WTC11 (cell line): ENCODE results near the gene KRTAP10-4. TPM values are rescaled to one million over a fixed set of nuclear protein-coding genes. Genes with fewer than 3 reads are reported as not detected.

ENCODE experiments used
- ATAC-seq: fragments of 200-7000 bp; cut with Tn5 transposase; 2 replicates; pipeline ENCODE4 v1.10.0; 2021; ENCODE audit warnings: mild to moderate bottlenecking, moderate library complexity
- CTCF ChIA-PET: fragments of 300-600 bp; sonication (Branson Sonifier 250); formaldehyde crosslinking; loops from one replicate; lab custom pipeline; 2021; ENCODE audit warnings: antibody characterized with exemption; lab: Charles Lee
- POLR2A ChIA-PET: fragments of 350-600 bp; sonication (Branson Sonifier 250); formaldehyde crosslinking; loops from one replicate; lab custom pipeline; 2021; ENCODE audit warnings: antibody characterized with exemption; lab: Charles Lee
- DNase-seq: peaks from one replicate; pipeline ENCODE4 v3.0.0; 2021; ENCODE audit warnings: low spot score
- H3K27ac Mint-ChIP-seq: 2 replicates; pipeline ENCODE4 v1.8.0; 2021; ENCODE audit warnings: mixed read lengths
- H3K27me3 Mint-ChIP-seq: 2 replicates; pipeline ENCODE4 v1.8.0; 2021; ENCODE audit warnings: low read depth, mild to moderate bottlenecking, moderate library complexity, mixed read lengths
- H3K36me3 Mint-ChIP-seq: 2 replicates; pipeline ENCODE4 v1.8.0; 2021; ENCODE audit warnings: mixed read lengths
- H3K4me1 Mint-ChIP-seq: 2 replicates; pipeline ENCODE4 v1.8.0; 2022; ENCODE audit warnings: mixed read lengths
- H3K4me3 Mint-ChIP-seq: 2 replicates; pipeline ENCODE4 v1.8.0; 2021; ENCODE audit warnings: mild to moderate bottlenecking, moderate library complexity, mixed read lengths
- H3K9me3 Mint-ChIP-seq: 2 replicates; pipeline ENCODE4 v1.8.0; 2021; ENCODE audit warnings: mixed read lengths
- ATF1 ChIP-seq: sonication (generic); formaldehyde crosslinking; IDR thresholded peaks from 2 replicates; pipeline ENCODE4 v1.8.1; 2023; ENCODE audit warnings: mild to moderate bottlenecking, moderate library complexity, missing genetic modification reagents
- CREB1 ChIP-seq: sonication (generic); formaldehyde crosslinking; IDR thresholded peaks from 2 replicates; pipeline ENCODE4 v1.8.0; 2023; ENCODE audit warnings: mild to moderate bottlenecking, missing genetic modification reagents
- EMX1 ChIP-seq: fragments of 250-450 bp; sonication (Bioruptor Pico); IDR thresholded peaks from 2 replicates; pipeline ENCODE4 v1.8.0; 2021; ENCODE audit warnings: mild to moderate bottlenecking
- FOXP1 ChIP-seq: sonication (generic); formaldehyde crosslinking; IDR thresholded peaks from 2 replicates; pipeline ENCODE4 v1.8.0; 2022; ENCODE audit warnings: missing genetic modification reagents, mild to moderate bottlenecking, moderate library complexity, borderline replicate concordance
- GRHL2 ChIP-seq: fragments of 250-450 bp; sonication (Bioruptor Pico); IDR thresholded peaks from 2 replicates; pipeline ENCODE4 v1.8.0; 2022; ENCODE audit warnings: mild to moderate bottlenecking, moderate library complexity; ENCODE audit not compliant: insufficient replicate concordance, severe bottlenecking
- JUN ChIP-seq: sonication (generic); formaldehyde crosslinking; IDR thresholded peaks from 2 replicates; pipeline ENCODE4 v1.8.0; 2023; ENCODE audit warnings: mild to moderate bottlenecking, missing genetic modification reagents
- KAT7 ChIP-seq: sonication (generic); formaldehyde crosslinking; IDR thresholded peaks from 2 replicates; pipeline ENCODE4 v1.8.1; 2023; ENCODE audit warnings: missing genetic modification reagents, mild to moderate bottlenecking, borderline replicate concordance
- NR2C2 ChIP-seq: sonication (generic); formaldehyde crosslinking; IDR thresholded peaks from 2 replicates; pipeline ENCODE4 v1.8.0; 2022; ENCODE audit warnings: mild to moderate bottlenecking, missing genetic modification reagents
- SOX15 ChIP-seq: fragments of 250-450 bp; sonication (Bioruptor Pico); IDR thresholded peaks from 2 replicates; pipeline ENCODE4 v1.9.0; 2021; ENCODE audit warnings: mild to moderate bottlenecking
- TCF7 ChIP-seq: sonication (generic); formaldehyde crosslinking; IDR thresholded peaks from 2 replicates; pipeline ENCODE4 v1.8.0; 2022; ENCODE audit warnings: mild to moderate bottlenecking, low read depth, missing genetic modification reagents, moderate library complexity
- TEAD4 ChIP-seq: sonication (generic); formaldehyde crosslinking; IDR thresholded peaks from 2 replicates; pipeline ENCODE4 v1.8.0; 2022; ENCODE audit warnings: mild to moderate bottlenecking, missing genetic modification reagents
- ZNF121 ChIP-seq: sonication (generic); formaldehyde crosslinking; IDR thresholded peaks from 2 replicates; pipeline ENCODE4 v1.8.0; 2023; ENCODE audit warnings: missing genetic modification reagents
- ZNF219 ChIP-seq: sonication (generic); formaldehyde crosslinking; IDR thresholded peaks from 2 replicates; pipeline ENCODE4 v1.8.0; 2023; ENCODE audit warnings: missing genetic modification reagents, mild to moderate bottlenecking, borderline replicate concordance
- ZNF423 ChIP-seq: fragments of 250-450 bp; sonication (Bioruptor Pico); IDR thresholded peaks from 2 replicates; pipeline ENCODE4 v2.1.2; 2022; ENCODE audit warnings: mild to moderate bottlenecking, moderate library complexity
- total RNA-seq: library from RNA; stranded (reverse); gene quantifications from 3 replicates; pipeline ENCODE4 v1.2.3, GENCODE V29; 2021
- TF ChIP-seq, protein P1 (sequence below): fragments of 250-450 bp; sonication (Bioruptor Pico); conservative IDR thresholded peaks from 2 replicates; pipeline ENCODE4 v1.9.0; 2021; ENCODE audit warnings: mild to moderate bottlenecking
- TF ChIP-seq, protein P2 (sequence below): fragments of 250-450 bp; sonication (Bioruptor Pico); IDR thresholded peaks from 2 replicates; pipeline ENCODE4 v1.9.0; 2021; ENCODE audit warnings: mild to moderate bottlenecking
- TF ChIP-seq, protein P3 (sequence below): fragments of 200-600 bp; IDR thresholded peaks from 2 replicates; pipeline ENCODE4 v1.8.0; 2022; ENCODE audit warnings: antibody characterized with exemption
- TF ChIP-seq, protein P4 (sequence below): fragments of 250-450 bp; sonication (Bioruptor Pico); IDR thresholded peaks from 2 replicates; pipeline ENCODE4 v1.9.0; 2021; ENCODE audit warnings: mild to moderate bottlenecking, borderline replicate concordance
- TF ChIP-seq, protein P5 (sequence below): sonication (generic); formaldehyde crosslinking; IDR thresholded peaks from 2 replicates; pipeline ENCODE4 v1.8.0; 2022; ENCODE audit warnings: mild to moderate bottlenecking, missing genetic modification reagents

KRTAP10-4 gene
- total RNA-seq, 1 experiment from 2014 or later: not detected

DNA sequence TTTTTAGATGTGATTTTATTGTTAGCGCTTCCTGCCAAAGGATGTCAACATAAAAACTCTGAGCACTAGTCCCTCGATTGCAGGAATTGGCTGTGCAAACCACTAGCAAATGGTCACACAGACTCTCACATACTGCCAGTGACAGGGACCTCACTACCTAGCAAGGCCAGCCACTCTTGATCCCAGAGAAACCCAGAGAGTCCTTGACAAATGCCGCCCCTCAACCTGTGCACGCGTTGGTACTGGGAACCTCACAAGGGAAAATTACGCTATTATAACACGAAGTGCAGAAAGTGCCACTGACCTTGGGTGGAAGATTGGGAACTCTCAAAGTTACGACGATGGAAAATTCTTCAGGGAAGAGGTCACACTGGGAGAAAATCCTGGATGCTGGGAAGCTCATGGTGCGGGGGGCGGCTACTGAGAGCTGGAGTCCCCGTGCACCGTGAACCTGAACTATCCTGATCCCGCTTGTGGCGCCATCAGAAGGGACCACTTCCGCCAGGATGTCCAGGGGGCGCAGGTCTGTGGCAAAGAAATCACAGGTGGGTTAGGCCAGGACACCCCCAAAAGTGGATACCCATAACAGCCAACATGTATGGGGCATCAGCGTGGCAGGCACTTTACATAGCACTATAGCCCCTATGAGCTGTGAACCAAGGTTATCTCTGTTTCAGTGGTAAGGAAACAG lies 5.9 kb upstream of the KRTAP10-4 start:
- H3K36me3 Mint-ChIP-seq: peaks cover 17% of the 10 kb centered on the region
- H3K27me3 Mint-ChIP-seq: peaks cover 6% of the 10 kb centered on the region

DNA sequence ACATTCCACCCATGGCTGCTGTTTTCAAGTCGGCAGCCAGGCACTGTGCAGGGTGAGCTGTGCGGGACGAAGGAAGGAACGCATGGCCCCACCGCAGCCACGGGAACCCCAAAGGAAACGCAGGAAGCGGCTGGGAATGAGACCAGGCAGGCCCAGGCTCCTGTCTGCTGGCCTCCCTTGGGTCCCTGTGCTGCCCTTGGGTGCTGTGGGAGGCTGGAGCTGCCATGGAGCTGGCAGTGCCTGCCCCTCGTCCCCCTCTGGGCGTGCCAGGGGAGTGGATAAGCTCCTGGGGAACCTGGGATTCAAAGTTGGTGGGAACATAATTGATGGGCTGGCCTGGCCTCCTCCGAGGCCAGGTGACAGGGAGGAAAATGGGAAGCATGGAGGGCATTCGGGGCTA lies 5.3 kb upstream of the KRTAP10-4 start:
- H3K27me3 Mint-ChIP-seq: peaks cover 6% of the 10 kb centered on the region
- peaks cover 17% of the 10 kb centered on the region for H3K36me3 Mint-ChIP-seq
- TF ChIP-seq EMX1: no peak
- TF ChIP-seq TCF7 (CRISPR knock-in tag): no peak
- no peak for TF ChIP-seq NR2C2 (CRISPR knock-in tag)
- ATAC-seq (no peak; the same call in 1 of the 2 replicates), DNase-seq (no peak)
- ChIA-PET POLR2A (no interaction called here), CTCF (interaction anchor here (1.2 kb wide), 1 partner anchor 225 kb away, joined by 3 read pairs; no protein-coding TSS in a partner anchor)
- peaks cover 23% of the 10 kb centered on the region for H3K9me3 Mint-ChIP-seq
- H3K27ac Mint-ChIP-seq: no peak overlapping the region
- no peak overlapping the region for H3K4me3 Mint-ChIP-seq
- no peaks in the 10 kb centered on the region for H3K4me1 Mint-ChIP-seq

More for the DNA sequence above, 5.9 kb upstream of the KRTAP10-4 start:
- ChIA-PET POLR2A (no interaction called here), CTCF (interaction anchor here (1.2 kb wide), 1 partner anchor 225 kb away, joined by 3 read pairs; no protein-coding TSS in a partner anchor)
- no peak overlapping the region for H3K4me3 Mint-ChIP-seq
- H3K4me1 Mint-ChIP-seq: no peaks in the 10 kb centered on the region
- TF ChIP-seq, protein P1, sequence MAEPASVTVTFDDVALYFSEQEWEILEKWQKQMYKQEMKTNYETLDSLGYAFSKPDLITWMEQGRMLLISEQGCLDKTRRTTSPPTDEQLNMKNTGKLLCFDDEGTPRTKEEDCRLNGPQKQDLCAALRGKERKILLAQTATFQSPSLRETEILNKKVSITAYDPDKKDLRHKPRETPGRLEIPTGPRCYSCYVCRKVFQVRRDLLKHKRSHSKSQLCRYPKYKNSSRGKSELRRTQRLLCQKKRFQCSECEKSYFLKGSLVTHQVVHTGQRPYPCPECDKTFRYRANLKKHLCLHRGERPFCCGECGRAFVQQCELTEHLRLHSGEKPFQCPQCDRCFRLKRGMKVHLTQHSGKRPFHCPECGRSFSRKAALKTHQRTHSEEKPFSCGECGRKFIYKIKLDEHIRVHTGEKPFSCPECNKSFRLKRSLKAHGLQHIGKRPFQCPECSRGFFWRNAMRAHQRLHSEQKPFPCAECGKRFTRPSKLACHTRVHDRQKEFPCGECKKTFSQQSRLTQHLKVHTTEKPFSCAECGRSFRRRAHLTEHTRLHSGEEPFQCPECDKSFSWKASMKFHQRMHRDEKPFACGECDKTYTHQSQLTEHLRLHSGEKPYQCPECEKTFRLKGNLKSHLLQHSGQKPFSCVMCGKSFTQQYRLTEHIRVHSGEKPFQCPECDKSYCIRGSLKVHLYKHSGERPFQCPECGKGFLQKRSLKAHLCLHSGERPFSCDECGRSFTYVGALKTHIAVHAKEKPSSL: no peak
- TF ChIP-seq ZNF423 (CRISPR knock-in tag): no peak
- no peak for TF ChIP-seq CREB1 (CRISPR knock-in tag)
- H3K27ac Mint-ChIP-seq: no peak overlapping the region
- ATAC-seq (no peak), DNase-seq (no peak)
- H3K9me3 Mint-ChIP-seq: peaks cover 23% of the 10 kb centered on the region

DNA sequence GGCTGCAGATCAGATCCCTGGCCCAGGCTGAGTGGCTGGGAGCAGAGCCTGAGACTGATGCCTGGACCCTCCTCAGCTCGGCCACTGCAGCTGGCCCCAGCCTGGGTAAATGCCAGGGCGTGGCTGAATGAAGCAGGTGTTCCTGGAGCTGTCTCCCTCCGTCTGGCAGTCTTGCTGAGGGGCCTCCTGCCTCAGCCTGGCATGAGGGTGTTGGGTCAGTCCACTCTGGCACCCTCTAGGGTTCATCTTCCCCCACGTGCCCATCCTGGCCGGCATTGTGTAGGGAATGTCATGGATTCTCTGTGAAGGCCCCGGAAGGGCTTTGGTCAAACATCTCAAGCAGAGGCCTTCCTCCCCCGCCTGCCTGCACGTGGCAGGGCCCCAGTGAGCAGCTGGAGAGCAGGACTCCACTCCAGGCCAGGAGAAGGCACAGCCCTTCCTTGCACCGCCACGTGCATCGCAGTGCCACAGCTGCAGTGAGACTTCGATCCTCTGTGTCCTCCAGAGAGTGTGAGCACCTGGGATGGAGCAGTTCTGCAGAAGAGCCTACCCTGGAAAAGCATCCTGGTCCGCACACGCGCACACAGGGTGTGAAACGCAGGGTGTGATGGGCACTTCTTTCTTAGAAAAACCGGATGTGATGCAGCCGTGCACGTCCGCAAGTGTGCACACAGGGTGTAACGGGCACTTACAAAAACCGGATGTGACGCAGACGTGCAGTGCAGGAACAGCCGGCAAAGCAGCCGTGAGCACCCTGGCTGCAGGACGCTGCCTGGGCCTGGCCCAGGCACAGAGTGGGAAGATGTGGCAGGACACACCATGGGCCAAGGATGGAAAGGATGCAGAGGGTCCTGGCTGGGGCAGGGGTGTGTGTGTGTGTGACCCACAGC lies 4.6 kb upstream of the KRTAP10-4 start:
- H3K9me3 Mint-ChIP-seq: peaks cover 23% of the 10 kb centered on the region
- H3K36me3 Mint-ChIP-seq: peaks cover 17% of the 10 kb centered on the region
- no peak for DNase-seq
- H3K27me3 Mint-ChIP-seq: peaks cover 6% of the 10 kb centered on the region
- no peak overlapping the region for H3K4me3 Mint-ChIP-seq
- ATAC-seq: no peak
- H3K27ac Mint-ChIP-seq: no peak overlapping the region
- H3K4me1 Mint-ChIP-seq: no peaks in the 10 kb centered on the region
- POLR2A ChIA-PET: no interaction called here
- CTCF ChIA-PET: interaction anchor here (1.2 kb wide), 1 partner anchor 224 kb away, joined by 3 read pairs; no protein-coding TSS in a partner anchor
- TF ChIP-seq ATF1 (CRISPR knock-in tag) (no peak), ZNF121 (CRISPR knock-in tag) (no peak), SOX15 (CRISPR knock-in tag) (no peak), JUN (CRISPR knock-in tag) (no peak), ZNF219 (CRISPR knock-in tag) (no peak), KAT7 (CRISPR knock-in tag) (no peak), GRHL2 (CRISPR knock-in tag) (no peak), FOXP1 (no peak), TEAD4 (CRISPR knock-in tag) (no peak)
- TF ChIP-seq, protein P2, sequence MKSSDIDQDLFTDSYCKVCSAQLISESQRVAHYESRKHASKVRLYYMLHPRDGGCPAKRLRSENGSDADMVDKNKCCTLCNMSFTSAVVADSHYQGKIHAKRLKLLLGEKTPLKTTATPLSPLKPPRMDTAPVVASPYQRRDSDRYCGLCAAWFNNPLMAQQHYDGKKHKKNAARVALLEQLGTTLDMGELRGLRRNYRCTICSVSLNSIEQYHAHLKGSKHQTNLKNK (CRISPR knock-in tag): no peak
- TF ChIP-seq, protein P3, sequence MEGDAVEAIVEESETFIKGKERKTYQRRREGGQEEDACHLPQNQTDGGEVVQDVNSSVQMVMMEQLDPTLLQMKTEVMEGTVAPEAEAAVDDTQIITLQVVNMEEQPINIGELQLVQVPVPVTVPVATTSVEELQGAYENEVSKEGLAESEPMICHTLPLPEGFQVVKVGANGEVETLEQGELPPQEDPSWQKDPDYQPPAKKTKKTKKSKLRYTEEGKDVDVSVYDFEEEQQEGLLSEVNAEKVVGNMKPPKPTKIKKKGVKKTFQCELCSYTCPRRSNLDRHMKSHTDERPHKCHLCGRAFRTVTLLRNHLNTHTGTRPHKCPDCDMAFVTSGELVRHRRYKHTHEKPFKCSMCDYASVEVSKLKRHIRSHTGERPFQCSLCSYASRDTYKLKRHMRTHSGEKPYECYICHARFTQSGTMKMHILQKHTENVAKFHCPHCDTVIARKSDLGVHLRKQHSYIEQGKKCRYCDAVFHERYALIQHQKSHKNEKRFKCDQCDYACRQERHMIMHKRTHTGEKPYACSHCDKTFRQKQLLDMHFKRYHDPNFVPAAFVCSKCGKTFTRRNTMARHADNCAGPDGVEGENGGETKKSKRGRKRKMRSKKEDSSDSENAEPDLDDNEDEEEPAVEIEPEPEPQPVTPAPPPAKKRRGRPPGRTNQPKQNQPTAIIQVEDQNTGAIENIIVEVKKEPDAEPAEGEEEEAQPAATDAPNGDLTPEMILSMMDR: no peak
- TF ChIP-seq, protein P4, sequence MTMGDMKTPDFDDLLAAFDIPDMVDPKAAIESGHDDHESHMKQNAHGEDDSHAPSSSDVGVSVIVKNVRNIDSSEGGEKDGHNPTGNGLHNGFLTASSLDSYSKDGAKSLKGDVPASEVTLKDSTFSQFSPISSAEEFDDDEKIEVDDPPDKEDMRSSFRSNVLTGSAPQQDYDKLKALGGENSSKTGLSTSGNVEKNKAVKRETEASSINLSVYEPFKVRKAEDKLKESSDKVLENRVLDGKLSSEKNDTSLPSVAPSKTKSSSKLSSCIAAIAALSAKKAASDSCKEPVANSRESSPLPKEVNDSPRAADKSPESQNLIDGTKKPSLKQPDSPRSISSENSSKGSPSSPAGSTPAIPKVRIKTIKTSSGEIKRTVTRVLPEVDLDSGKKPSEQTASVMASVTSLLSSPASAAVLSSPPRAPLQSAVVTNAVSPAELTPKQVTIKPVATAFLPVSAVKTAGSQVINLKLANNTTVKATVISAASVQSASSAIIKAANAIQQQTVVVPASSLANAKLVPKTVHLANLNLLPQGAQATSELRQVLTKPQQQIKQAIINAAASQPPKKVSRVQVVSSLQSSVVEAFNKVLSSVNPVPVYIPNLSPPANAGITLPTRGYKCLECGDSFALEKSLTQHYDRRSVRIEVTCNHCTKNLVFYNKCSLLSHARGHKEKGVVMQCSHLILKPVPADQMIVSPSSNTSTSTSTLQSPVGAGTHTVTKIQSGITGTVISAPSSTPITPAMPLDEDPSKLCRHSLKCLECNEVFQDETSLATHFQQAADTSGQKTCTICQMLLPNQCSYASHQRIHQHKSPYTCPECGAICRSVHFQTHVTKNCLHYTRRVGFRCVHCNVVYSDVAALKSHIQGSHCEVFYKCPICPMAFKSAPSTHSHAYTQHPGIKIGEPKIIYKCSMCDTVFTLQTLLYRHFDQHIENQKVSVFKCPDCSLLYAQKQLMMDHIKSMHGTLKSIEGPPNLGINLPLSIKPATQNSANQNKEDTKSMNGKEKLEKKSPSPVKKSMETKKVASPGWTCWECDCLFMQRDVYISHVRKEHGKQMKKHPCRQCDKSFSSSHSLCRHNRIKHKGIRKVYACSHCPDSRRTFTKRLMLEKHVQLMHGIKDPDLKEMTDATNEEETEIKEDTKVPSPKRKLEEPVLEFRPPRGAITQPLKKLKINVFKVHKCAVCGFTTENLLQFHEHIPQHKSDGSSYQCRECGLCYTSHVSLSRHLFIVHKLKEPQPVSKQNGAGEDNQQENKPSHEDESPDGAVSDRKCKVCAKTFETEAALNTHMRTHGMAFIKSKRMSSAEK (CRISPR knock-in tag): no peak
- TF ChIP-seq, protein P5, sequence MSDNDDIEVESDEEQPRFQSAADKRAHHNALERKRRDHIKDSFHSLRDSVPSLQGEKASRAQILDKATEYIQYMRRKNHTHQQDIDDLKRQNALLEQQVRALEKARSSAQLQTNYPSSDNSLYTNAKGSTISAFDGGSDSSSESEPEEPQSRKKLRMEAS (CRISPR knock-in tag): no peak
